ENCODE data around the gene CADM2.

CADM2 gene

DNA sequence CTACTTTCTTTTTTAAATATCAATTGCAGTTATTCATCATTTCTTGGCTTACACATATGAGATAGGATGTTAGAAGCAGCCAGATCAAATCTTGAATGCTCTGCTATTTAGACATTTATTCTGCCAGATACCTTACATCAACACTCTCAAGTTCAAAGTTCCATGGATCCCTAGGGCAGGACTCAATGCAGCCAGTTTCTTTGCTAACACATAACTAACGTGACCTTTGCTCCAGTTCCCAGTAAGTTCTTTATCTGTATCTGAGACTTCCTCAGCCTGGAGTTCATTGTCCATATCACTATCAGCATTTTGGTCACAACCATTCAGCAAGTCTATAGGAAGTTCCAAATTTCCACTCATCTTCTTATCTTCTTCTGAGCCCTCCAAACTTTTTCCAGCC lies 1092.3 kb downstream of the CADM2 start:
- FAIRE-seq, result no peak

GRCh38 chr3:86056032-86056431 lies 1097.2 kb downstream of the CADM2 start:
- FAIRE-seq, result no peak

More for the DNA sequence above, 1092.3 kb downstream of the CADM2 start:
- DNase-seq (ENCODE audit: insufficient read length, low spot score), result no peak

DNA sequence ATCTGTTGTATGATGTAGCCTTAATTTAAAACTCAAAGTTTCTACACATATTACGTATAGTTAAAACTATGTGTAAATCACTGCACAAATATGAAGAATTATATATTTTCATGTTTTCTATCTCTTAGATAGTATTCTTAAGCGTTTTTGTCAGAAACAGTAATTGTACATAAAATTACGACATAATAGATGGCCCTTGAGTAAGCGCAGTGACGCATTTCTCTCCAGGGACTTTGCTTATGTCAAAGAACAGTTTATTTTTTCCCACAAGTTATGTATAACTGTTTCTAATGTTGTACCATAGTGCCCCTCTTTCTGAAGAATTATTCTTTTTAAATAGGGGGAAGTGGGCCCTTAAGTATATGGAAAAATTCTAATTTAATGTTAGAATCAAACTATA lies 1098.2 kb downstream of the CADM2 start:
- FAIRE-seq (no peak), DNase-seq (ENCODE audit: insufficient read length, low spot score) (no peak)

More at GRCh38 chr3:86056032-86056431, 1097.2 kb downstream of the CADM2 start:
- no peak for DNase-seq (ENCODE audit: insufficient read length, low spot score)

DNA sequence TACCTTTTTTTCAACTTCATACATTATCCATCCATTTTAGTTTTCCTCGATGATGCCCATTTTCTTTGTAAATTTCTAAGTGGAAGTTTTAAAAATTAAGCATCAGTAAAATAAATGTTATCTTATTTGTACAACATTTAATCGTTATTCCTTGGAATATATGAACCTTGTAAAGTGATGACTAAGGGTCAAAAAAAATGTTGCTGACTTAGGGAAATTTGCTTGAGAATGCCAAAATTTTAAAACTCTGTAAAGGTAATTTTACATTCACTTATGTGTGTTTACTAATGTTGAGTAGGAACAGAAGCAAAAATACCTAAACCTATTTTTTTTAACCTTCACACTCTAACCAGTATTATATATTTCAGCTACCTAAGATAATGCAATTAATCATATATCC lies 1115.0 kb downstream of the CADM2 start:
- FAIRE-seq (no peak), DNase-seq (ENCODE audit: insufficient read length, low spot score) (no peak)

DNA sequence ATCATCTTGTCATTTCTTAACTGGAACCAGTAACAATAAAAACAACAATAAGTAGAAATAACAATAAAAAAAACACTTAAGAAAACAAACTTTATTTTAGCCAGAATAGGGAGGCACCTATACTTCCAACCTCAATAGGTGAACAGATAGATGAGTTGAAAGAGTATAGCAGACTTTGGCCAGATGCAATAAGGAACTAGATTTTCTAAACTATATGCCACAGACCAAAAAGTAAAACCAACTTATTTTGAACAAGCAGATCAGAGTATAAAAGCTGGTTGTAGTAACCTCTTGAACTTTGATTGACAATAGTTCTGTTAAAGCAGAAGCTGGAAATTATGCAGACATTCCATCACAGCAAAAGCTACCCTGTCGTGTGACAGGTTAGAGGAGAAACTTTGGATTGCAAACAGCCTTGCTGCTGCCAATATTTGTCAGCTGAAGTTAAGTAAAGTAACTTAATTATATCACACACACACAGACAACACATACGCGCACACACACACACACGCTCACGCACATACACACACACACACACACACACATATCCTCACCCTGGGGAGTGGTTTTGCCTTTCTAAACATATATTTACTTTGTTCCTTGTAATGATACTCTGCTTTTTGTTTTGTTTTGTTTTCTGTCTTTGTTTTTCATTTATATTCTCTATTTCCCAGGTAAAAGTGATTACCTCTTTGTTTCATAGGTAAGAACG lies 1128.5 kb downstream of the CADM2 start:
- FAIRE-seq, result no peak
- DNase-seq (ENCODE audit: insufficient read length, low spot score), result no peak

DNA sequence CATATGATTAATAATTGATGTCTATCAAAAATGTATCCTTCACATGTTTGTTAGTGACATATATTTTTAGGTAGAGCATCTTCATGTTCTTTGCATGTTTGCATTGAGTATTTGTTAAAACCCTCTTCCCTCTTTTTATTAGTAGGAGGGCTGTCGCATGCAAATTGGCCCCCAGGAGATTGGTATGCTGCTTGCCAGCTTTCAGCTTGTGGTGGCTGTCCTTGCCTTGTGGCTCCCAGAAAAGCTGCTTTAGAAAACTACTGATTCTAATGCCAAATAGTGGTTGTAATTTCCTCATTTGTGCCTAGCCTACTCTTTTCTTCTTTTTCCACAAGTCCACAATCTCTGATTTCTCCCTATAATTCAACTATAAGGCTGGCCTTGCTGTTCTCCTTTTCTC lies 1145.4 kb downstream of the CADM2 start:
- DNase-seq (ENCODE audit: insufficient read length, low spot score), result no peak
- FAIRE-seq, result no peak

GRCh38 chr3:86109434-86109833 lies 1150.6 kb downstream of the CADM2 start:
- FAIRE-seq (no peak), DNase-seq (ENCODE audit: insufficient read length, low spot score) (no peak)
